Mesothelial cell of epicardium (in vitro differentiated cells): ENCODE data around the gene PAX7. TPM values are rescaled to one million over a fixed set of nuclear protein-coding genes. Genes with fewer than 3 reads are reported as not detected.
"Not testable (repeated sequence)": the region's sequence is repeated elsewhere in the genome, so short reads cannot be mapped to it uniquely, and the experiment has no call there.

Experiments
- DNase-seq, 2 experiments: peaks; one replicate each; pipeline ENCODE4 v3.0.0; 2021; ENCODE audit warnings: low spot score in 2 of 2; ENCODE audit not compliant: unreplicated experiment in 2 of 2
- H3K27ac Mint-ChIP-seq: 2 replicates; pipeline ENCODE4 v1.8.0; 2021; ENCODE audit warnings: mixed read lengths
- H3K27me3 Mint-ChIP-seq: 2 replicates; pipeline ENCODE4 v1.8.0; 2021; ENCODE audit warnings: low read depth, mixed read lengths
- H3K36me3 Mint-ChIP-seq: 2 replicates; pipeline ENCODE4 v1.8.0; 2021; ENCODE audit warnings: mixed read lengths
- H3K4me1 Mint-ChIP-seq: 2 replicates; pipeline ENCODE4 v1.8.0; 2021; ENCODE audit warnings: mixed read lengths
- H3K4me3 Mint-ChIP-seq: 2 replicates; pipeline ENCODE4 v1.8.0; 2021; ENCODE audit warnings: mild to moderate bottlenecking, moderate library complexity, mixed read lengths
- H3K9me3 Mint-ChIP-seq: 2 replicates; pipeline ENCODE4 v1.8.0; 2021; ENCODE audit warnings: mixed read lengths
- total RNA-seq: library from RNA; stranded (reverse); gene quantifications from 3 replicates; pipeline ENCODE4 v1.2.1, GENCODE V29; 2021
- TF ChIP-seq, protein P1 (sequence below): fragments of 200-600 bp; sonication (generic); IDR thresholded peaks from one replicate; pipeline ENCODE4 v1.5.0; 2021; ENCODE audit warnings: antibody characterized with exemption; ENCODE audit not compliant: unreplicated experiment

PAX7 gene
- total RNA-seq, 1 donor from 2014 or later, result not detected

DNA sequence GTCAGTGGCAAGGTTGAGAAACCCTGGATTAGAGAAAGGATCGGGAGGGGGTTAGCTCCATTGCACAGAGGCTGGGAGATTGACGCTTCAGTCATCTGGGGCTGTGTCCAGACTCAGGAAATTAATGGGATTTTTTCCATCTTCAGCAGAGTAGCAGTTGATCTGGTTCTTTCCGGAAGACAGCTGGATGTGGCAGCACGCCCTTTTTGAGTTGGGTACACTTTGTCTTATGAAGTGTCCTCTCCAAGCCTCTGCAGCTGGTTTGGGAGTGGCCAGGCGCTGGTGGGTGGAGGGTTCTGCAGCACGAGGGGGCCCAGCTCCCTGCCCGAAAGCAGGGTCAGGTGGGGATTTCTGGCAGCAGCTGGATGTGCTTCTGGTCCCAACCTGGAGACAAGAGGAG, 133.7 kb downstream of the PAX7 start:
- H3K4me3 Mint-ChIP-seq, result no peak overlapping the region
- peaks cover 80% of the 10 kb centered on the region for H3K27me3 Mint-ChIP-seq
- TF ChIP-seq, protein P1, sequence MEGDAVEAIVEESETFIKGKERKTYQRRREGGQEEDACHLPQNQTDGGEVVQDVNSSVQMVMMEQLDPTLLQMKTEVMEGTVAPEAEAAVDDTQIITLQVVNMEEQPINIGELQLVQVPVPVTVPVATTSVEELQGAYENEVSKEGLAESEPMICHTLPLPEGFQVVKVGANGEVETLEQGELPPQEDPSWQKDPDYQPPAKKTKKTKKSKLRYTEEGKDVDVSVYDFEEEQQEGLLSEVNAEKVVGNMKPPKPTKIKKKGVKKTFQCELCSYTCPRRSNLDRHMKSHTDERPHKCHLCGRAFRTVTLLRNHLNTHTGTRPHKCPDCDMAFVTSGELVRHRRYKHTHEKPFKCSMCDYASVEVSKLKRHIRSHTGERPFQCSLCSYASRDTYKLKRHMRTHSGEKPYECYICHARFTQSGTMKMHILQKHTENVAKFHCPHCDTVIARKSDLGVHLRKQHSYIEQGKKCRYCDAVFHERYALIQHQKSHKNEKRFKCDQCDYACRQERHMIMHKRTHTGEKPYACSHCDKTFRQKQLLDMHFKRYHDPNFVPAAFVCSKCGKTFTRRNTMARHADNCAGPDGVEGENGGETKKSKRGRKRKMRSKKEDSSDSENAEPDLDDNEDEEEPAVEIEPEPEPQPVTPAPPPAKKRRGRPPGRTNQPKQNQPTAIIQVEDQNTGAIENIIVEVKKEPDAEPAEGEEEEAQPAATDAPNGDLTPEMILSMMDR, result no peak
- H3K27ac Mint-ChIP-seq, result no peak overlapping the region
- H3K9me3 Mint-ChIP-seq, result no peaks in the 10 kb centered on the region
- H3K4me1 Mint-ChIP-seq, result no peaks in the 10 kb centered on the region
- DNase-seq, result no peak
- H3K36me3 Mint-ChIP-seq, result no peaks in the 10 kb centered on the region

DNA sequence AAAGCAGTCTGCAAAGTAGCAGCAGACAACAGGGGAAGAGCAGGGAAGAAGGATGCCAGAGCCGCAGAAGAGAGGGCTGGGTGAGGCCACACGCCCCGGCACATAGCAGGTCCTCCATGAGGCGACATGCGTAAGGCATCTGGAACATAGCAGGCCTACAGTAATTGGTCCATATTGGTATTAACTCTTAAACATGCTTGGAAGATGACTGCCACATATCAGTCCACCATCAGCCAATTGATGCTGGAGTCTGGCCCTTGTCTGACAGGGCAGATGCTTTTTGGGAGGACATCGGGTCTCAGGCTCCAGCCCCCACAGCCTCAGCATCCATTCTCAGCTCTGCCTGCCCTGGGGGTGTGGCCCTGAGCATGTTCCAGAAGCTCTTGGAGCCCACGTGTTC, 135.1 kb downstream of the PAX7 start:
- H3K4me3 Mint-ChIP-seq, result no peak overlapping the region
- H3K4me1 Mint-ChIP-seq, result no peaks in the 10 kb centered on the region
- TF ChIP-seq, protein P1, result no peak
- H3K27ac Mint-ChIP-seq, result no peak overlapping the region
- H3K36me3 Mint-ChIP-seq, result no peaks in the 10 kb centered on the region
- DNase-seq, result no peak
- peaks cover 85% of the 10 kb centered on the region for H3K27me3 Mint-ChIP-seq
- no peaks in the 10 kb centered on the region for H3K9me3 Mint-ChIP-seq

DNA sequence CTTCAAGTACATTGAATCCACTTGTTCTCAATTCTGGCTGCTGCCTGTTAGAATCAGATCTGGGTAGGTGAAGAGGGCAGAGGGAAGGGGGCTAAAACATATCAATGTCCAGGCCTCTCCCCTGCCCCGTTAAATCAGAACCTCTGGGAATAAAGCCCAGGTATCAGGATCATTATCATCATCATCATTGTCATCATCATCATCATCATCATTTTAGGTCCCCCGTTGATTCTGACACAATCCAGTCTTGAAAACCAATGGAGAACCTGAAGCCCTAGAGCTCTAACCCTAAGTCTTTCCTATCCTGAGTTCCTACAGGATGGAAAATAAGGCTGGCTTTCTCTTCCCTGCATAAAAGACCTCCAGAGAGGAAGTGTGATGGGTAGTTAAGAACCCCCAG, 135.7 kb downstream of the PAX7 start:
- no peak overlapping the region for H3K27ac Mint-ChIP-seq
- no peaks in the 10 kb centered on the region for H3K36me3 Mint-ChIP-seq
- TF ChIP-seq, protein P1, result no peak
- H3K27me3 Mint-ChIP-seq, result peaks cover 84% of the 10 kb centered on the region
- H3K4me1 Mint-ChIP-seq, result no peaks in the 10 kb centered on the region
- H3K9me3 Mint-ChIP-seq, result no peaks in the 10 kb centered on the region
- DNase-seq, result no peak
- no peak overlapping the region for H3K4me3 Mint-ChIP-seq

DNA sequence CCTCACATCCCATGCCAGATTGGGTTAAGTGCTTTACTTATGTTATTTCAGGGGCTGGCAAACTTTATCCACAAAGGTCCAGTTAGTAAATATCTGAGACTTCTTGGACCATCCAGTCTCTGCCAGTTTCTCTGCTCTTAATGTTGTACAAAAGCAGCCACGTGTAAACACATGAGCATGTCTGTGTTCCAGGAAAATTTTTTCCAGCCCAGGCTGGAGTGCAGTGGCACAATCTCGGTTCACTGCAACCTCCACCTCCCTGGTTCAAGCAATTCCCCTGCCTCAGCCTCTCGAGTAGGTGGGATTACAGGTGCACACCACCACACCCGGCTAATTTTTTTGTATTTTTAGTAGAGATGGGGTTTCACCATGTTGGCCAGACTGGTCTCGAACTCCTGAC, 136.9 kb downstream of the PAX7 start:
- H3K36me3 Mint-ChIP-seq, H3K4me1 Mint-ChIP-seq, H3K9me3 Mint-ChIP-seq, H3K4me3 Mint-ChIP-seq, H3K27ac Mint-ChIP-seq, DNase-seq: not testable (repeated sequence)
- peaks cover 80% of the 10 kb centered on the region for H3K27me3 Mint-ChIP-seq

DNA sequence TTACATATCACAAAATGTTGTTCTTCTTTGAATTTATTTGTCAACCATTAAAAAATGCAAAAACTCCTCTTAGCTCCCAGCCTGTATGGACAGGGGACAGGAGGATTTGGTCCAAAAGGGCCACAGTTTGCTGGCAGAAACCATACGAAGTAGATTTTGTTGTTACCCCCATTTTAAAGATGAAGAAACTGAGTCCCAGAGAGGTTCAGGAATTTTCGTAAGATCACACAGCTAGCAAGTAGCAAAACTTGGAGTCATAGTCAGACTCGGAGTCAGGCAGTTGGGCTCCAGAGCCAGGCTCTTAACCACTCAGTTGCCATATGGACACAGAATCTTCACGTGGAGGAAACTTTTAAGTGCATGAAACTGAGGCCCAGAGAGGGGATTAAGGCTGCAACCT, 137.4 kb downstream of the PAX7 start:
- TF ChIP-seq, protein P1, result no peak

DNA sequence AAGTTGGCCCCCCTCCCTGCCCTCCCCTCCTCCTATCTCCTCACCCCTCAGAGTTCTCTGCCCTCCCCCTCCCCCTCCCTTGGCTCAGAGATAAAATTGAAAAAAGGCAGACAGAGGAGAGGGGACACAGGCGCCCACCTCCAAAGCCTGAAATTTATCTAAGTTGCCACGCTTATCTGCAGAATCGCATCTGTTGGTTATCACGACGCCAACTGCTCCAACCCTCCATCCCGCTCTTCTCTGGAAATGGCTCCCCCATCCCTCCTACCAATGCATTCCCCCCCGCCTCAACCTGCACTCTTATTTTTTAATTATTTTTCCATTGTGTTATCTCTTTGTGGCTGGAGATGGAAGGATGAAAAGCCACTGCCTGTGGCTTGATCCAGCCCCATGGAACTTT, 138.5 kb downstream of the PAX7 start:
- H3K27ac Mint-ChIP-seq, result no peak overlapping the region
- TF ChIP-seq, protein P1, result no peak
- no peak for DNase-seq
- H3K9me3 Mint-ChIP-seq, result no peaks in the 10 kb centered on the region
- H3K36me3 Mint-ChIP-seq, result no peaks in the 10 kb centered on the region
- H3K4me3 Mint-ChIP-seq, result no peak overlapping the region
- H3K27me3 Mint-ChIP-seq, result peaks cover 81% of the 10 kb centered on the region
- no peaks in the 10 kb centered on the region for H3K4me1 Mint-ChIP-seq

More for the DNA sequence above, 137.4 kb downstream of the PAX7 start:
- no peaks in the 10 kb centered on the region for H3K4me1 Mint-ChIP-seq
- no peak overlapping the region for H3K4me3 Mint-ChIP-seq
- no peaks in the 10 kb centered on the region for H3K9me3 Mint-ChIP-seq
- H3K27ac Mint-ChIP-seq, result no peak overlapping the region
- no peak for DNase-seq
- no peaks in the 10 kb centered on the region for H3K36me3 Mint-ChIP-seq
- H3K27me3 Mint-ChIP-seq, result peaks cover 81% of the 10 kb centered on the region
